HEK293 (cell line): Measurements from ENCODE around the gene CCDC136.

Experiments
- CTCF ChIA-PET: fragments of 350-600 bp; formaldehyde crosslinking; extraction: SDS; loops from one replicate; lab custom pipeline; 2021; ENCODE audit warnings: antibody characterized with exemption; lab: Yijun Ruan, JAX
- POLR2A ChIA-PET: fragments of 300-600 bp; formaldehyde crosslinking; extraction: SDS; loops from one replicate; lab custom pipeline; 2020; ENCODE audit warnings: antibody characterized with exemption, inconsistent platforms; lab: Yijun Ruan, JAX
- H3K27ac ChIP-seq: fragments of 200-500 bp; sonication (Bioruptor generic); 2 replicates; pipeline ENCODE4 v1.5.1; 2014; ENCODE audit warnings: low read depth, low read length, control low read depth, inconsistent platforms; ENCODE audit errors: extremely low read depth
- H3K36me3 ChIP-seq, 2 experiments: fragments of 200-500 bp in 1 of 2; sonication (Bioruptor generic) in 1 of 2; 1 replicate in 1 of 2; 2 replicates in 1 of 2; pipeline ENCODE4 v1.5.1; 2014 to 2017; ENCODE audit warnings: inconsistent platforms in 2 of 2, low read length in 2 of 2; ENCODE audit not compliant: control insufficient read depth in 2 of 2, insufficient read depth in 1 of 2
- H3K4me1 ChIP-seq: fragments of 200-500 bp; sonication (Bioruptor generic); 2 replicates; pipeline ENCODE4 v1.5.1; 2014; ENCODE audit warnings: mild to moderate bottlenecking, low read length, inconsistent platforms; ENCODE audit not compliant: control insufficient read depth, insufficient read depth
- H3K4me3 ChIP-seq: 2 replicates; pipeline ENCODE4 v1.5.1; 2011; ENCODE audit warnings: low read depth, mild to moderate bottlenecking, control low read depth, low read length, moderate library complexity
- H3K9me3 ChIP-seq: fragments of 200-500 bp; sonication (Bioruptor generic); 2 replicates; pipeline ENCODE4 v1.5.1; 2014; ENCODE audit warnings: low read depth, low read length, inconsistent platforms; ENCODE audit not compliant: control insufficient read depth, insufficient read depth
- EGR2 ChIP-seq: fragments of 450-650 bp; formaldehyde crosslinking; IDR thresholded peaks from 2 replicates; pipeline ENCODE4 v1.5.1; 2016; ENCODE audit warnings: low read depth, missing biosample characterization, missing genetic modification characterization
- HOXC10 ChIP-seq: sonication (generic); formaldehyde crosslinking; IDR thresholded peaks from 2 replicates; pipeline ENCODE4 v1.8.1; 2023; ENCODE audit warnings: mild to moderate bottlenecking, missing genetic modification reagents
- KLF16 ChIP-seq: fragments of 450-650 bp; formaldehyde crosslinking; IDR thresholded peaks from 2 replicates; pipeline ENCODE4 v1.5.1; 2017; ENCODE audit warnings: missing biosample characterization, missing genetic modification characterization
- KLF7 ChIP-seq: fragments of 450-650 bp; formaldehyde crosslinking; IDR thresholded peaks from 2 replicates; pipeline ENCODE4 v1.5.1; 2016; ENCODE audit warnings: missing biosample characterization, missing genetic modification characterization, borderline replicate concordance
- PBX3 ChIP-seq: sonication (generic); formaldehyde crosslinking; IDR thresholded peaks from 2 replicates; pipeline ENCODE4 v1.8.1; 2022; ENCODE audit warnings: mild to moderate bottlenecking, moderate library complexity, missing genetic modification reagents
- PRDM4 ChIP-seq: fragments of 450-650 bp; formaldehyde crosslinking; IDR thresholded peaks from 2 replicates; pipeline ENCODE4 v1.5.1; 2017; ENCODE audit warnings: missing biosample characterization, missing genetic modification characterization
- ZBTB26 ChIP-seq: fragments of 450-650 bp; formaldehyde crosslinking; optimal IDR thresholded peaks from 2 replicates; pipeline ENCODE3; 2016; ENCODE audit warnings: missing biosample characterization, mild to moderate bottlenecking, missing genetic modification characterization
- ZBTB7A ChIP-seq: fragments of 450-650 bp; formaldehyde crosslinking; IDR thresholded peaks from 2 replicates; pipeline ENCODE4 v1.5.1; 2016; ENCODE audit warnings: low read depth, missing biosample characterization, missing genetic modification characterization
- ZFHX2 ChIP-seq: fragments of 450-650 bp; formaldehyde crosslinking; conservative IDR thresholded peaks from 2 replicates; pipeline ENCODE4 v1.5.1; 2016; ENCODE audit warnings: missing biosample characterization, missing genetic modification characterization
- ZFP69B ChIP-seq: fragments of 450-650 bp; formaldehyde crosslinking; IDR thresholded peaks from 2 replicates; pipeline ENCODE4 v1.5.1; 2016; ENCODE audit warnings: missing biosample characterization, missing genetic modification characterization
- ZNF2 ChIP-seq: fragments of 450-650 bp; formaldehyde crosslinking; IDR thresholded peaks from 2 replicates; pipeline ENCODE4 v1.5.1; 2016; ENCODE audit warnings: missing biosample characterization, missing genetic modification characterization
- ZNF24 ChIP-seq: fragments of 450-650 bp; formaldehyde crosslinking; IDR thresholded peaks from 2 replicates; pipeline ENCODE4 v1.5.1; 2016; ENCODE audit warnings: missing biosample characterization, missing genetic modification characterization
- ZNF274 ChIP-seq, 2 experiments: fragments of 200-500 bp in 1 of 2; fragments of 450-650 bp in 1 of 2; sonication (Bioruptor generic) in 1 of 2; formaldehyde crosslinking in 1 of 2; IDR thresholded peaks; 2 replicates each; pipeline versions ENCODE4 v1.5.1 to v1.6.1; 2014 to 2016; ENCODE audit warnings: borderline replicate concordance in 1 of 2, inconsistent platforms in 1 of 2, low read length in 1 of 2, missing biosample characterization in 1 of 2, missing genetic modification characterization in 1 of 2
- ZNF280D ChIP-seq: fragments of 450-650 bp; formaldehyde crosslinking; IDR thresholded peaks from 2 replicates; pipeline ENCODE4 v1.5.1; 2016; ENCODE audit warnings: missing biosample characterization, missing genetic modification characterization
- ZNF324 ChIP-seq: fragments of 450-650 bp; formaldehyde crosslinking; IDR thresholded peaks from 2 replicates; pipeline ENCODE4 v1.5.1; 2016; ENCODE audit warnings: missing biosample characterization, missing genetic modification characterization
- ZNF341 ChIP-seq: fragments of 450-650 bp; formaldehyde crosslinking; IDR thresholded peaks from 2 replicates; pipeline ENCODE4; 2016; ENCODE audit warnings: low read depth, missing biosample characterization, missing genetic modification characterization
- ZNF398 ChIP-seq: fragments of 450-650 bp; formaldehyde crosslinking; IDR thresholded peaks from 2 replicates; pipeline ENCODE4 v1.5.1; 2017; ENCODE audit warnings: missing biosample characterization, missing genetic modification characterization
- ZNF416 ChIP-seq: fragments of 450-650 bp; formaldehyde crosslinking; IDR thresholded peaks from 2 replicates; pipeline ENCODE4 v1.5.1; 2016; ENCODE audit warnings: missing biosample characterization, missing genetic modification characterization
- ZNF521 ChIP-seq: fragments of 450-650 bp; formaldehyde crosslinking; IDR thresholded peaks from 2 replicates; pipeline ENCODE4 v1.5.1; 2017; ENCODE audit warnings: missing biosample characterization, mild to moderate bottlenecking, missing genetic modification characterization
- ZNF544 ChIP-seq: fragments of 450-650 bp; formaldehyde crosslinking; IDR thresholded peaks from 2 replicates; pipeline ENCODE4 v1.5.0; 2017; ENCODE audit warnings: missing biosample characterization, missing genetic modification characterization
- ZNF548 ChIP-seq: fragments of 450-650 bp; formaldehyde crosslinking; IDR thresholded peaks from 2 replicates; pipeline ENCODE4 v1.5.1; 2016; ENCODE audit warnings: missing biosample characterization, missing genetic modification characterization
- ZNF571 ChIP-seq: fragments of 450-650 bp; formaldehyde crosslinking; IDR thresholded peaks from 2 replicates; pipeline ENCODE4 v1.5.0; 2017; ENCODE audit warnings: missing biosample characterization, missing genetic modification characterization
- ZNF621 ChIP-seq: fragments of 450-650 bp; formaldehyde crosslinking; IDR thresholded peaks from 2 replicates; pipeline ENCODE4 v1.5.1; 2017; ENCODE audit warnings: missing biosample characterization, missing genetic modification characterization
- ZNF76 ChIP-seq: fragments of 450-650 bp; formaldehyde crosslinking; IDR thresholded peaks from 2 replicates; pipeline ENCODE4; 2016; ENCODE audit warnings: low read depth, missing biosample characterization, missing genetic modification characterization, borderline replicate concordance
- ZNF843 ChIP-seq: fragments of 450-650 bp; formaldehyde crosslinking; IDR thresholded peaks from 2 replicates; pipeline ENCODE4 v1.5.1; 2016; ENCODE audit warnings: missing biosample characterization, missing genetic modification characterization
- ZSCAN16 ChIP-seq: fragments of 450-650 bp; formaldehyde crosslinking; IDR thresholded peaks from 2 replicates; pipeline ENCODE4 v1.5.1; 2016; ENCODE audit warnings: missing biosample characterization, missing genetic modification characterization

The CCDC136 gene

GRCh38 chr7:128862571-128863432, 71.0 kb downstream of the CCDC136 start, which contains the start of gene ATP6V1F:
TSS of gene ATP6V1F (plus strand) at chr7:128862856. CDS start at chr7:128862905, 49 bp downstream.
- no peaks in the 10 kb centered on the region; the same call in none of the 2 replicates for H3K4me1 ChIP-seq
- ChIA-PET CTCF (interaction anchor here (0.5 to 3.3 kb wide), 16 partner anchors 10 to 388 kb away, joined by 3 to 56 read pairs (median 3); no protein-coding TSS in a partner anchor), POLR2A (interaction anchor here (0.6 to 1.6 kb wide), 9 partner anchors 12 to 515 kb away, joined by 3 to 7 read pairs (median 3); partner anchors contain the start of gene CALU)
- H3K27ac ChIP-seq, result peak within 1 kb of the TSS; percentile 69; the same call in 1 of the 2 replicates
- H3K4me3 ChIP-seq, result peak within 1 kb of the TSS; percentile 68
- no peaks in the 10 kb centered on the region for H3K9me3 ChIP-seq
- peaks cover 6 to 30% of the 10 kb centered on the region in 2 experiments; a peak in 2 of 3 replicates for H3K36me3 ChIP-seq
- TF ChIP-seq PBX3 (no peak), KLF7 (tag by site-specific recombination) (peak; percentile 33; the same call in 1 of the 2 replicates), ZNF521 (tag by site-specific recombination) (no peak), ZNF280D (tag by site-specific recombination) (0 out of 2 replicates have a peak, but pooled peaks have one; percentile 42), ZNF571 (tag by site-specific recombination) (no peak), ZNF324 (tag by site-specific recombination) (peak; percentile 57), ZFP69B (tag by site-specific recombination) (peak; percentile 57; the same call in 1 of the 2 replicates), EGR2 (tag by site-specific recombination) (peak; percentile 24), ZNF24 (tag by site-specific recombination) (peak; percentile 100), ZNF2 (tag by site-specific recombination) (peak; percentile 74; the same call in 1 of the 2 replicates), ZBTB7A (tag by site-specific recombination) (0 out of 2 replicates have a peak, but pooled peaks have one; percentile 46), ZBTB26 (tag by site-specific recombination) (peak; percentile 50), ZNF416 (no peak), ZNF76 (tag by site-specific recombination) (peak; percentile 91), ZNF341 (peak; percentile 87), ZNF548 (tag by site-specific recombination) (no peak), ZNF398 (tag by site-specific recombination) (peak; percentile 46), ZNF843 (peak; percentile 47; the same call in 1 of the 2 replicates), PRDM4 (peak; percentile 10; the same call in 1 of the 2 replicates), ZSCAN16 (tag by site-specific recombination) (0 out of 2 replicates have a peak, but pooled peaks have one; percentile 38), ZNF544 (tag by site-specific recombination) (no peak), ZFHX2 (tag by site-specific recombination) (peak; percentile 48), ZNF621 (tag by site-specific recombination) (no peak), KLF16 (tag by site-specific recombination) (peak; percentile 83), HOXC10 (CRISPR knock-in tag) (no peak), ZNF274 (IDR thresholded peaks at IDR 0.05; ENCODE audit: low read length) (no peak), ZNF274 (tag by site-specific recombination; IDR thresholded peaks at IDR 0.05; ENCODE audit: borderline replicate concordance) (no peak)
